HG03575 (cell line): ENCODE data around the gene PF4V1.
"Not testable (repeated sequence)": the region's sequence is repeated elsewhere in the genome, so short reads cannot be mapped to it uniquely, and the experiment has no call there.

Experiments
- ATAC-seq: cut with Tn5 transposase; IDR thresholded peaks from one replicate; pipeline ENCODE4 v1.9.1; 2021; ENCODE audit not compliant: unreplicated experiment, insufficient number of reproducible peaks, low FRiP score; ENCODE audit errors: extremely low read depth

Gene PF4V1

DNA sequence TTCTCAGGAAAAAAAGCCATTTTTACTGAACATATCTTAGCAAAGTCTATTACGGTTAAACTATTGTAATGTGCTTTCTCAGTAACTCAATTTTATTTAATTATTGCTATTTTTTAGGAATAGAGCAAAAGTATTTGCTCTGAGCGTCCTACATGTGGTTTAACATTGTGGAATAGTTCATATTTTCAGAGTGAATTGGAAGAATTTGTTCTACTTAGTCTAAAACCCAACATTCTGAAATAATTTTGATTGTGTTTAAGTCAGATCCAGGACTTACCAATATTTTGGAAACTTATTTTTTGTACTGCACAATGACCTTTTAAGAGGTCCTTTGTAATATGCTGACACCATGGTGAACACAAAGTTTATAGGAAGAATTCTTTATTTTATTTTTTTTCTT is 43.3 kb downstream of the PF4V1 start:
- ATAC-seq = no peak

- no peak for ATAC-seq
Measured at GRCh38 chr4:73897380-73898136, 44.5 kb downstream of the PF4V1 start.

DNA sequence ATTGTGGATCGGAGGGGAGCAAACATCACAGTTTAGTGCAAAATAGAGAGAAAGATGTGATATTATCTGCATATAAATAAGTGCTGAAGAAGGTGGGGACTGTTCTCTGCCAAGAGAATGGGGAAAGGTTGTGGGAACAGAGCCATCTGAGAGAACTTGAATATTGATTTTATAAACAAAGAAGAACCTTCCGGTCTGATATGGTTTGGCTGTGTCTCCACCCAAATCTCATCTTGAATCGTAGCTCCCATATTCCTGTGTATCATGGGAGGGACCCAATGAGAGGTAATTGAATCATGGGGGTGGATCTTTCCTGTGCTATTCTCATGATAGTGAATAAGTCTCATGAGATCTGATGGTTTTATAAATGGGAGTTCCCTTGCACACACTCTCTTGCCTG is 46.2 kb downstream of the PF4V1 start:
- ATAC-seq = not testable (repeated sequence)

- ATAC-seq = no peak
Measured at GRCh38 chr4:73901031-73901430, 47.9 kb downstream of the PF4V1 start.

GRCh38 chr4:73902038-73902637 is 49.0 kb downstream of the PF4V1 start:
- no peak for ATAC-seq

GRCh38 chr4:73902817-73903547 is 49.9 kb downstream of the PF4V1 start:
- ATAC-seq = no peak
